WI38 (cell line): ENCODE results near the gene NTHL1.

ENCODE experiments used
- H3K4me3 ChIP-seq: 2 replicates; pipeline ENCODE4 v1.5.1; 2011; ENCODE audit warnings: low read depth, mild to moderate bottlenecking, control low read depth, low read length
- CTCF ChIP-seq: IDR thresholded peaks from 2 replicates; pipeline ENCODE4 v1.5.1; 2012; ENCODE audit warnings: low read depth, mild to moderate bottlenecking, control low read depth, low read length

The NTHL1 gene

GRCh38 chr16:2087748-2088631 is 40.4 kb upstream of the NTHL1 start:
- TF ChIP-seq CTCF, result no peak

GRCh38 chr16:2086812-2087747 is 39.4 kb upstream of the NTHL1 start:
- TF ChIP-seq CTCF, result no peak
- no peak overlapping the region for H3K4me3 ChIP-seq

More at GRCh38 chr16:2087748-2088631, 40.4 kb upstream of the NTHL1 start:
- H3K4me3 ChIP-seq, result no peak overlapping the region

GRCh38 chr16:2086106-2086742 is 38.6 kb upstream of the NTHL1 start:
- no peak overlapping the region for H3K4me3 ChIP-seq
- no peak for TF ChIP-seq CTCF

- no peak for TF ChIP-seq CTCF
- H3K4me3 ChIP-seq, result no peak overlapping the region
Observed at GRCh38 chr16:2085669-2086068, 38.0 kb upstream of the NTHL1 start.

- no peak overlapping the region for H3K4me3 ChIP-seq
- no peak for TF ChIP-seq CTCF
Observed at GRCh38 chr16:2084895-2085625, 37.4 kb upstream of the NTHL1 start.

GRCh38 chr16:2083876-2084780 is 36.5 kb upstream of the NTHL1 start:
- TF ChIP-seq CTCF, result no peak
- H3K4me3 ChIP-seq, result no peak overlapping the region
